ENCODE data around the gene AGGF1. TPM values are rescaled to one million over a fixed set of nuclear protein-coding genes. Genes with fewer than 3 reads are reported as not detected.

Gene AGGF1
- total RNA-seq, 4 donors from 2014 or later = 15.4 to 25.5 (median 19.6) TPM

GRCh38 chr5:77086689-77087483 lies 56.7 kb downstream of the AGGF1 start, which contains the start of gene ZBED3:
Gene ZBED3 (minus strand): TSS chr5:77087285. CDS start chr5:77077878, 9,407 bp downstream.
- no peak for TF ChIP-seq CTCF (IDR thresholded peaks at IDR 0.05)
- ATAC-seq (ENCODE audit: low FRiP score) (peak; percentile 67), DNase-seq (ENCODE audit: low spot score) (peak; percentile 27)

- no peak for DNase-seq (ENCODE audit: low spot score)
- ATAC-seq (ENCODE audit: low FRiP score) = peak; percentile 51
- TF ChIP-seq CTCF (IDR thresholded peaks at IDR 0.05) = no peak
Observed at GRCh38 chr5:77087484-77088261, 57.5 kb downstream of the AGGF1 start.

GRCh38 chr5:77095189-77095588 lies 65.0 kb downstream of the AGGF1 start:
- no peak for DNase-seq (ENCODE audit: low spot score)
- ATAC-seq (ENCODE audit: low FRiP score) = no peak
- TF ChIP-seq CTCF (IDR thresholded peaks at IDR 0.05) = no peak

- DNase-seq (ENCODE audit: low spot score) (no peak), ATAC-seq (ENCODE audit: low FRiP score) (peak; percentile 98)
Observed at GRCh38 chr5:77101298-77101697, 71.1 kb downstream of the AGGF1 start.

GRCh38 chr5:77102549-77102948 lies 72.3 kb downstream of the AGGF1 start:
- no peak for ATAC-seq (ENCODE audit: low FRiP score)
- TF ChIP-seq CTCF (IDR thresholded peaks at IDR 0.05) = no peak
- no peak for DNase-seq (ENCODE audit: low spot score)

More at GRCh38 chr5:77101298-77101697, 71.1 kb downstream of the AGGF1 start:
- TF ChIP-seq CTCF (IDR thresholded peaks at IDR 0.05) = no peak

- no peak for DNase-seq (ENCODE audit: low spot score)
- no peak for TF ChIP-seq CTCF (IDR thresholded peaks at IDR 0.05)
- no peak for ATAC-seq (ENCODE audit: low FRiP score)
Observed at GRCh38 chr5:77103457-77103856, 73.3 kb downstream of the AGGF1 start.

Data from omental fat pad (tissue), 4 donors.